Middle frontal gyrus (tissue), 1 donor: Measurements from ENCODE around the gene VPS54.

Source experiments
- DNase-seq: peaks from one replicate; pipeline ENCODE4 v3.0.0-alpha.2; 2015; ENCODE audit warnings: low spot score; ENCODE audit errors: extremely low spot score

The VPS54 gene

DNA sequence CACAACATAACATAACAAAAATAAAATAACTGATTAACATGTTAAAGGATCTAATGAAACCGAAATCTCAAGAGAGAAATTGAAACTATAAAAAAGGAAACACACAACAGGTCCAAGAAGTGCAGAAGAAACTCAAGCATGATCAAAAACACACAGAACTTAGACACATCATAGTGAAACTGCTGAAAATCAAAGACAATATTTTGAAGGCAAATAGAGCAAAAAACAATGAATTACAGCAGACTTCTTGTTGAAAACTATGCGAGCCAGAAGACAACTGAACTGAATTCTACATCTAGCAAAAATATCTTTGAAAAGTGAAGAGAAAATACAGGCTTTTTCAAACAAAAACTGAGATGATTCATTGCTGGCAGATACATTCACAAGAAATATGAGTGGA is 116.2 kb downstream of the VPS54 start:
- DNase-seq: no peak

DNA sequence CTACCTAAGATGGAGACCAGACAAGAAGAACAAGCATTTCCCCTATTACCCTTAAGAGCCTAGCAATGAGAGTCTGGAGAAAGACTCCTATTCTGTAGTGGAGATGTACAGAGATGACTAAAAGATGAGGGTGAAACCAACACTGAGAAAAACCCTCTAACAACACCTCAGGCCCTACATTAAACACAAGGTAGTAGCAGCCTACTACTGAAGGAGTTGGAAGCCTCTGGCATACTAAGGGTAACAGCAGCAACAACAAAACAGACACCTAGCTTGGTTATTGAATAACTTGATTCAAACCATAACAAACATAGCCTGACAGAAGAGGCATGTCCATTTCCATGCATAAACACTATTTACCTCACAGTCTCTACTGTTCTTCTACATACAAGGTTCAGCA is 117.1 kb downstream of the VPS54 start:
- no peak for DNase-seq

DNA sequence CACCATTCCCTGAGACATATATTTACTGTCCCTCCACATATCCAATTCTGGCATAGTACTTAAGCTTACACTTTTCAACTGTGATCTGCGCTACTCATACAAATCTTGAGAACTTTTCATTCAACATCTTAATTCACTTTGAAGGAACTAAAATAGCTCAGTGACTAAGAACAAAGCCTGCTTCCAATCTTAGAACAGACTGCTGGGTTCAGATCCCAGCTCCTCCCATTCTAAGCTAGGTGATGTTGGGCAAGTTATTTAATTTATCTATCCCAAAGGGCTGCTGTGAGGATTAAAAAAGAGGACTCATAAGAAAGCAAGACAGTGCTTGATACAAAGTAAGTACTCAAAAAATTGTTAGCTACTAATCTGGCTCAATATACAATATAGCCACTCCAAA is 119.6 kb downstream of the VPS54 start:
- DNase-seq: no peak

DNA sequence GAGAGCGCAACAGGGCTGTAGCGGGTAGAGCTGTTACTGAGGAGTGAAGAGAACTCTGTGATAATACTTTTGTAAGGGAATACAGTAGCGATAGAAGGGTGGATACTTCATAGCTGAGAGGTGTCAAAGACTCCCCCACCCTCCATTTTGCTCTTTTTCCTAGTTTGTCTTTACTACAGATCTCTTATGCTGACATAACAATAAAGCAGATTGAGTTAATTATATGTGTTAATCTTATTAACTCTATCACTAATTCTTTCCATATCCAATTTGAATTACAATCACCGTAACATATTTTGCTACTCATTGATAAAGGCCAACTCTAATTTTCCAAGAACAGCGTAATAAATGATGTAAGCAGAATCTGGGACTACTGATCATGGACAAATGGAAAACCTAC is 120.4 kb downstream of the VPS54 start:
- no peak for DNase-seq

DNA sequence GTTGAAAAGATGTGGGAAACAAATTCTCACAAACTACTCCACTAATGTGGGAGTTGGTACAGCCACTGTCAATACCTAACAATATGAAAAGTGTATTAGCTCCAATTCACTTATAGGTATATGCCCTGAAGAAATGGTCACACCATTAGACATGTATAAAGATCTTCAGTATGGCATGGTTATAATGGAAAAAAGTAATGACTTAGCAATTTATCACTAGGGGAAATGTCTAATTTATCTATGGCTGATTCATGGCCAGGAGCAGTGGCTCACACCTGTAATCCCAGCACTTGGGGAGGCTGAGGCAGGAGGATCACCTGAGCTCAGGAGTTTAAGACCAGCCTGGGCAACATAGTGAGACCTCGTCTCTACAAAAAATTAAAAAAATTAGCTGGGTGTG is 125.1 kb downstream of the VPS54 start:
- DNase-seq: no peak

DNA sequence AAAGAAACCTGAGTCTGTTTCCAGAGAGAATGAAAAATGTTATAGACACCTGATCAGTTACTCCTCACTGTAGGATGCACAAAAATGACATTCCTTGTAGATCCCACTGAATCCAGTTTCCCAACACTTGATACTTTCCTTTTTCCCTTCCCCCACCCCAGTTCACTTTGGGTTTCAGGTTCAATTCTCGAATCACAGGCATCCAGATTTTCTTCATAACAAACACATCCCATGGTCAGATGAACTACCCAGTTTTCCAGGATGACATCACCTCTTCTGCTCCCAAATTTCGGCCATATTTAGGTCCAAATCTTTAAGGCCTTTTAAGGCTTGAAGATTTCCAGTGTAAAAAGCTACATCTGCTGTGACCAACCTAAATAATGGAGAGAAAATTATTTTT is 126.1 kb downstream of the VPS54 start:
- DNase-seq: no peak

DNA sequence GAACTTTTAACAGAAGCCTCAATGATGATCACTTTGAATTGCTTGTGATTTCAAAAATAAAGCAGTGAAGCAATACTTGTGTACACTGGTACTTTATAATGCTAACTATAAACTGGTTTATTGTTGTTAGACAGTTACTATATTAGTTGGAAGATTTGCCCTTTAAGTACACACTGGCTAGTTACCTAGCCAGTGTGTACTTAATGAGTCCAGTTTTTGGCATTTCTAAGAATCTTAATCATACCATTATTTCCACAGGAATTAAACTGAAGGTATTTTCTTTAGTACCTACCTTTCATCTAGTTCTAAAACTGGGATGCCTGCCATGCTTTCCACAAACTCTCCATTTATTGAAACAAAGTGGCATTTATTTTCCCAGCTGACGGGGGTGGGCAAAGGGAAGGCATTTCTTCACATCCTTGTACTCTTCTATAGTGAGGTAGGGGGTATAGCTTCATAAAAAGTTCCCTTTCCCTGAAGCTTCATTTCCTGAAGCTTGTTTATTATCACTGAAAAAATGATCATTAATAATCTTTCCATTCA is 127.7 kb downstream of the VPS54 start:
- DNase-seq: no peak

DNA sequence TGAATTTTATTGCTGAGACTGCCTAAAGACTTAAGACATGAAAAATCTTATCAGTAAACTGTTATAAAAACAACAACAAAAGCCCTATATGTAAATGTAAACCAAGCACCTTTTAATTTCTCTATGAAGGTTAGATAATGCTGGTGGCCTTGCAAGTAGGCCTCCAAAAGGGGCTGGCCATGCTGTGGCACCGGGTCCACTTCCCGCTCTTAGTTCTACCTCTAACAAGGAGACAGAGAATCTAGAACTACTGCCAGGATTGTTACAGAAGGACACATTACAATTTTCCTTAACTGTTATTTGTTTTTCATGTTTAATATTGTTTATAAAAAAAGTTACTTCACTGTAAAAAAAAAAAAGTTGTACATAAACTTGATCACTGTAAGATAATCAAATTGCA is 128.6 kb downstream of the VPS54 start:
- no peak for DNase-seq

DNA sequence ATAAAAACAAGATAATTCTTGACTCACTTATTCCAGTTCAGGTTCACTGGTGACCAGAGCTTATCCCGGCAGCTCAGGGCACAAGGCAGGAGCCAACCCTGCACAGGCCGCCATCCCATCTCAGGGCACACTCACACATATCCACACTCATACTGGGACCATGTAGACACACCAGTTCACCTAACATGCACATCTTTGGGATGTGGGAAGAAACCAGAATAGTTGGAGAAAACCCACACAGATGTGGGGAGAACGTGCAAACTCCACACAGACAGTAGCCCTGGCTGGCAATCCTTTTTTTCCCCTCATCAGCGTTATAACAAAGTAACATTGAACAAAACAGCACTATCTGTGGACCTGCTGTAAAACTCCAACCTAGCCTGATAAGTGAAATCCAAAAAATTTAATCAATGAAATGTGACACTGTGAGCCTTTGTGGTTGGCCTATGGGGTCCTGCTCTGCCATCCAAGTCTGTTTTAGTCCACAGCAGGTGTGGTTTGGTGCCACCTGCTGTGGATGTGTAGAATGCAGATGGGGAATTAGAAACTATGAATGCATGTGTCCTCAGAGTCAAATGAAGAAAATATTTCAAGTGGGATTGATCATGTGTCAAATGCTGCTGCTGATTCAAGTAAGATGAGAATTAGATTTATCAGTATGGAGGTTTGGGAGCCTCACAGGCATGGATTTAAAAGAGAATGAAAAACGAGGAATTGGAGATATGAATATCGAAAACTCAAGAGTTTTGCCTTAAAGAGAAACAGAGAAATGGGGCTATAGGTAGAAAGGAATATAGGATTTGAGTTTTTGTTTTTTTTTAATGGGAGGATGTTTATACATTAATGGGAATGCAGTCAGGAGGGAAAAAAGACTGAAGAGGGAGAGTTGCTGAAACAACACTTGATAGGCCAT is 130.5 kb downstream of the VPS54 start:
- no peak for DNase-seq

DNA sequence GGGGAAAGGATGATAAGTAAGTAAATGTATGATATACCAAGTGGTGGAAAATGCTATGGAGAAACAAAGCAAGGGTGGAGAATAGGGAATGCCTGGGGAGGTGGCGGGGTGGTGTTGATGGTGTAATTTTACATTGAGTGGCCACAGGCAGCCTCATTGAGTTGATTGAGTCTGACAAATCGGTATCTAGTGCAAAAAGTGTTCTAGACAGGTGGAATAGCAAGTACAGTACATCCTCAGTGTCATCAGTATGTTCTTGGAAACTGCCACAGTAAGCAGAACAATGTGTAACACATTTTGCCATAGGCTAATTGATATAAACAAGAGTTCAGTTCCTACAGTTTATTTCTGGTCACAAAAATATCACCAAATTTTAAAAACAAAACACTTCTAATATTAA is 131.2 kb downstream of the VPS54 start:
- no peak for DNase-seq

DNA sequence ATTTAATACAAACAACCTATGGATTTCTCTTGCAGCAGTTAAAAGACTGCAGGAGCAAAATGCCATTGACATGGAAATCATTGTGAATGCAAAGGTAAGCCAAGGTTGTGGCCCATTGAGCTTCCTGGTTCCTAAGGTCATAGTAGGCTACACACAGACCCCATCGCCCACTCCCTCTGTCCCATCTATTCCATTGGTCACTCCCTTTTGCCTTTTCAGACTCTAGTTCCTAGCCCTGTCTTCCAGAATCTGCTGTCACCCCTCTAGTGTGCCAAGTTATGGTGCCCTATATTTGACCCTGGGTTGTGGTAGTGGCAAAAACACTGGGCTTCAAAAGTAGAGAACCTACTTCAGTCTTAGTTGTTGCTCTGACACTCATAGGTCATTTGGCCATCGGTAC is 132.8 kb downstream of the VPS54 start:
- DNase-seq: no peak

DNA sequence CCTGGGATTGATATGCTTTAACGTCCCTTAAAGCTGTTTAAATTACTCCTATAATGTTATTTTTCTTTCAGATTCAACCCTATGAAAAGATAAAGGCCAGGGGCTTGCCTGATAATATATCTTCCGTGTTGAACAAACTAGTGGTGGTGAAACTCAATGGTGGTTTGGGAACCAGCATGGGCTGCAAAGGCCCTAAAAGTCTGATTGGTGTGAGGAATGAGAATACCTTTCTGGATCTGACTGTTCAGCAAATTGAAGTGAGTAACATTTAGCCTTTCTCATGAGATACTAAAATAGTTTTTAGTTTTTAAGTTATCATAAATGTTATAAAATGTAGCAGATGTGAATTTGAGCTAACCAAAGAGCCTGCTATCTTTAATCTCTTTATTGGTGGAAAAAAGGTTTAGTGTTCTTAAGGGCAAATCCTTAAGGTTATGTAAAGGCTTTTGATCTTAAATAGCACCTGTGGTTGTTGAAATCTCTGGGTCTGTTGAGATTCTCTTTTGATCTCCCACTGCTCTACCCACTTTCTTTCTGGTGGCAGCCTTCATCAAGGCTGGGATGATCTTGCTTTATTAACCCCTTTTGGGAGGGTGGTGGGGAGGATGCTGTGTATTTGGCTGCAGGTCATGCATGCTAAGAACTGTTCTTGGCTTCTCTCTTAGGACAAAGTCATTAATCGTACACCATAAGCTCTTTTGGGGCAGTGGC is 136.7 kb downstream of the VPS54 start:
- DNase-seq: no peak

DNA sequence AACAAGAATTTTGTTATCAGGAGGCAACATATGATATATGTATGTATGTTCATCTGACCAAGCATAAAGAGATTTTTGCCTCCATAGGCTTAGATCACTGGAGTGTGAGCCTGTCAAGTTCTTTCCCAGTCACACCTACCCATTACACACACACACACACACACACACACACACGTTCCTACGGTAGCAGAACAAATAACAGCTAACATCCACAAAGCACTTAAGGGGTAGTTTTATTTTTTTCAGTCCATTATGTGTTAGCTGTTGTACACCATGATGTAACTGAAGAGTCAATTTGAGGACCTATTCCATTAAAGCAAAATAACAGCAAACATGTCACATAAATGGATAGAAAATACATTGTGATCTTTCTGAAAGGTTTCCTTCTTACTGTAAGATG is 138.0 kb downstream of the VPS54 start:
- DNase-seq: no peak

DNA sequence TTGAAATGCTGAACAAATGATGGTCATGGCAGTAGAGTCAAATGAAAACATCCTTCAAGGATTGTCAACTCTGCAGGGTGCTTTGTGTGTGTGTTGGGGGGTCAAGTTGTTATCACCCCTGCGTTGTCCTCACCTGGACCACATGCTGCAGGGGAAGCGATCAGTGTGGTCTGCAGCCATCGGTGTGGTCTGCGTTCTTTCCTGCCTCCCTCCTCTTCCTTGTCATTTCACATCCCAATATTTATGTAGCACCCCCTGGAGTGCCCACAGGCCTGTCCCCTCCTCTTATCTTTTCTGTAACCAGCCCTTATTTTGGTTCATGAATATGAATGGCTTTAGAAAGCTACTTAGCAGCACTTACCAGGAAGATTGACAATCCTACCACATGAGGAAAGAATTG is 138.6 kb downstream of the VPS54 start:
- no peak for DNase-seq

DNA sequence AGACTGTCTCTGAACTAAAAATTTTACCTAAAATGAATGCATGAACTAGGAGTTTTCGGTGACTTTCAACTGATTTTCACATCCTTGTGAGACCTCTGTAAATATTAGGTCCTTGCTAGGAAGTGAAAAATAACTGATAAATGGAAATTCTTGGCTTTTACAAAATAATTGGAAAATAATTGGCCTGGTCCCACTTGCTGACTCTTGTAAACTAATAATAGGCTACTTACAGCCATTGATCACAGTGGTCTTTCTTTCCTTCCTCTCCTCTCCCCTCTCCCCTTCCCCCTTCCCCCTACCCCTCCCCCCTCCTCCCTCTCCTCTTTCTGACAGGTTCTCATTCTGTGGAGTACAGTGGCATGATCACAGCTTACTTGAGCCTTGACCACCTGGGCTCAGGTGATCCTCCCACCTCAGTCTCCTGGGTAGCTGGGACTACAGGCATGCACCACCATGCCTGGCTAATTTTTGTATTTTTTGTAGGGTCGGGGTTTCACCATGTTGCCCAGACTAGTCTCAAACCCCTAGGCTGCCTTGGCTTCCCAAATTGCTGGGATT is 139.3 kb downstream of the VPS54 start:
- no peak for DNase-seq

DNA sequence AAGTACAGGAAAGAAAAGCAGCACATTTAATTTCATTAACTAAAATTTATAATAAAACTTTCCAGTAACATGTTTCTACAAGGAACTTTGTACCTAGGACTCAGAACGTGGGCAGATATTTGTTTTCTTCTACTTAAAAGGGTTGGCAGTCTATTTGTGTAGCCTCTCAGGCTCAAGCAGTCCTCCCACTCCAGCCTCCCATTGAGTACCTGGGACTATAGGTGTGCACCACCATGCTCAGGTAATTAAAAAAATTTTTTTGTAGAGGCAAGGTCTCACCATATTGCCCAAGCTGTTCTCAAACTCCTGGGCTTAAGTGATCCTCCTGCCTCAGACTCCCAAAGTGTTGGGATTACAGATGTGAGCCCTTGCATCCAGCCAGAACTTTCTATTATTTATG is 140.7 kb downstream of the VPS54 start:
- no peak for DNase-seq

DNA sequence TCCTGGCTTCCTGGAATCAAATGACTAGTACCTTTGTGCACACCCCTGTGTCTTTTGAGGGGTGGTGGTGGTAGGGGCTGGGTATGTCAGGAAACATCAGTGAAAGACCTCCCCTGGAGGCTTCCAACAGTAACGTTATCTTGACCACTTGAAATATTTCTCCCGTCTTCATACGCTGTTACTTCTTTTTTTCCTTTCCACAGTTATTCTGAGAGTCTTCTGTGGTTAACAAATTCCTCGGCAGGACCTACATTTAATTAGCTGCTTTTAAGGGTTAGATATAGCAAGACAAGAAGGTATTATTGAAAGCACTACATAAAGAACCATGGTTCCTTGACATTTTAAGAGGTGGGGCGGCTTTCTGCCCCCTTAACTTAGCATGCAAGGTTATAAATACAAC is 142.9 kb downstream of the VPS54 start:
- DNase-seq: no peak

DNA sequence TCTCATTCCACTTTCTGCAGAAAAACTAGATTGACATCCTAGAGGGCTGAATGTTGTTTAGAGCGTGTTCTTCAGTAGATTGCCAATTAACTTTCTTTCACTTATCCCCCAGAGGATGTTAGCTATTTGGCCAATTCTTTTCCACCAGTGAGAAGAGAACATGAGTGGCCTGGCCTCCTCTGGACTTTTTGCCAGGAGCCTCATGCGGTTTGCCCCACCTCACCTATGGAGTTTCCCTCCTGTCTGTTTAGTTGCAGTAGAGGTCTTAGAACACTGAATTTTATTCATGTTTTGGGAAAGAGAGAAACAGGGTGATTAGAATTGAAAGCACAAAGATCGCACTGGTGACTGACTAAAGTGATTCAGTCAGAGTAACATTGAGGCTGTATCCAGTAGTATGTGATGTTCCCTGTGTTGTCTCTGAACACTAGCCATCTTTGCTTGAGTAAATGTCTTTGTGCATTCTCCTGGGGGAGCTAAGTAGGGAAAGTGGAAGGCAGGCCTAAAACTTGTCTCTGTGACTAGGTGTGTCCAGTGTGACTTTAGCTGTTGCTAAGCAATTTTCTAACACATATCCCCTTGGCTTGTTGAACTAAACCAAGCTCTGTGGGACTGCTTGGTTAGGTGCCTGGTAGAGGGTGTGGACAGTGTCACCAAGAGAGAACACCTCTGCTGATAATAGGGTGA is 143.5 kb downstream of the VPS54 start:
- no peak for DNase-seq

DNA sequence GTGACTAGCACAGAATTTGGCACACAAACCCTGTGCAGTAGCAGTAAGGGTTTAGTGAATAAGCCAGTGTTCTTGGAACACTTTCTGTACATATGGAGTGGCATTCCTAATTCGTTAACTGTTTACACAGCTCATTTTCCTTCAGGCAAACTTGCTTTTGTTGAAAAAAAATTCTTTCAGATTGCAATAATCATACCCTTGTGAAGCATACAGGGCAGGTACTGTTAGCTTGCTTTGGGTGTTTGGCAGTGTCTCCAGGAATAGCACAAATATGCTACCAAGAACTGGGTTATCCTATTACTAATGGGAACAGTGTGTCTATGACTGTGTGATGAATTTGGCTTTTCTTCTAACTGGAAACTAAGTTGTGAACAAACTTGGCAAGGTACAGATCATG is 144.1 kb downstream of the VPS54 start:
- DNase-seq: no peak

DNA sequence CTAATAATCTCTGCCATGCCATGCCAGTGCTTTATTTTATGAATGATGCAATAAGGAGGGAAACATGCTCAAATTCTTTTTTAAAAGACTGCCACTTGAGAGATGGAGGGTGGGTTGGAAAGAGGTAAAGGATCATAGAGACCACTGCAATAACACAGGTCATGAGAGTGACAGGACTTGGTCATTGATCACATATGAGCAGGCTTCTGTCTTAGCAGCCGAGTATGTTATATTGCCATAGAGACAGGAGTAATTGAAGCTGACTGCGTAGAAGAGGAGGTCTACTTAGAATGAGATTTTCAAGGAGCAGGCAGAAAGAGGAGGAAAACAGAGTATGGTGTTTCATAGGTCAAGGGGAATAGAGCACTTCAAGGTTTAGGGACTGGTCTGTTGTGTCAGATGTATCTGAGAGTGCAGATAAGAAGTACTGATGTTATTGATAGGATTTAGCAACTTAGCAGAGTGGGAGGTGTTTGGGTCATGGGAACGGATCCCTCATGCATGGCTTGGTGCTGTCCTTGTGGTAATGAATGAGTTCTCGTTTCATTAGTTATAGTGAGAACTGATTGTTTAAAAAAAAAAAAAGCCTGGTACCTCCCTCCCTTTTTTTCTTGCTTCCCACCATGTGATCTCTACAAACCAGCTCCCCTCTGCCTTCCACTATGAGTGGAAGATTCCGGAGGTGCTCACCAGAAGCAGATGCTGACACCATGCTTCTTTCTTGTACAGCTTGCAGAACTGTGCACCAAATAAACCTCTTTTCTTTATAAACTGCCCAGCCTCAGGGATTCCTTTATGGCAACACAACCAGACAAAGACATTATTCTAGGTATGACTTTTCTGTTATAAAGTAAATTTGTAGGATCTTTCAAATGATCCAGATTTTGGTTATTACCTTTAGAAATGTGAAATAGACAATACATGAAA is 144.8 kb downstream of the VPS54 start:
- no peak for DNase-seq
